ENCODE results near the gene ZNF709.

- TF ChIP-seq CTCF (IDR thresholded peaks at IDR 0.05; ENCODE audit: low read length) (no peak), EZH2 (IDR thresholded peaks at IDR 0.05; ENCODE audit: borderline replicate concordance, low read length) (no peak)
These were observed 418 bp upstream of the ZNF709 start for GRCh38 chr19:12485052-12485416.

Measured in OCI-LY1 (cell line).